CD14-positive monocyte (primary cell): Measurements from ENCODE around the gene AFF2. TPM values are rescaled to one million over a fixed set of nuclear protein-coding genes. Genes with fewer than 3 reads are reported as not detected.

Experiments
- DNase-seq, 3 donors: peaks; one replicate each; pipeline ENCODE4 v3.0.0-alpha.2; 2011 to 2022
- H2AFZ ChIP-seq: 2 replicates; pipeline ENCODE4 v1.6.0; 2012; ENCODE audit warnings: mild to moderate bottlenecking, low read depth, low read length, inconsistent platforms; ENCODE audit not compliant: insufficient read depth, poor library complexity, severe bottlenecking
- H3K27ac ChIP-seq, 2 donors: 1 replicate in 1 of 2; 2 replicates in 1 of 2; pipeline ENCODE4 v1.5.1; 2012 to 2013; ENCODE audit warnings: low read length in 2 of 2, control low read depth in 1 of 2, inconsistent platforms in 1 of 2, low read depth in 1 of 2, mild to moderate bottlenecking in 1 of 2
- H3K27me3 ChIP-seq, 2 donors: one replicate each; pipeline versions ENCODE4 v1.6.0 to v1.6.1; 2011 to 2013; ENCODE audit warnings: low read length in 2 of 2; ENCODE audit not compliant: control insufficient read depth in 2 of 2, insufficient read depth in 2 of 2
- H3K36me3 ChIP-seq, 2 donors: replicated peaks in 1 of 2; 1 replicate in 1 of 2; 2 replicates in 1 of 2; pipeline versions ENCODE4 v1.5.1 to v1.6.1; 2012 to 2013; ENCODE audit warnings: low read length in 2 of 2, control low read depth in 1 of 2, inconsistent platforms in 1 of 2, mild to moderate bottlenecking in 1 of 2; ENCODE audit not compliant: insufficient read depth in 2 of 2, control insufficient read depth in 1 of 2
- H3K4me1 ChIP-seq, 2 donors: 1 replicate in 1 of 2; 2 replicates in 1 of 2; pipeline versions ENCODE4 v1.5.1 to v1.6.1; 2012 to 2013; ENCODE audit warnings: low read length in 2 of 2, control low read depth in 1 of 2, inconsistent platforms in 1 of 2, mild to moderate bottlenecking in 1 of 2, moderate library complexity in 1 of 2; ENCODE audit not compliant: insufficient read depth in 2 of 2, control insufficient read depth in 1 of 2
- H3K4me2 ChIP-seq: replicated peaks from 2 replicates; pipeline ENCODE3; 2012; ENCODE audit warnings: low read length, moderate library complexity, mild to moderate bottlenecking; ENCODE audit not compliant: poor library complexity, severe bottlenecking; ENCODE audit errors: extremely low read depth
- H3K4me3 ChIP-seq, 3 experiments: fragments of 200-600 bp in 1 of 3; sonication (generic) in 1 of 3; replicated peaks in 1 of 3; 1 replicate in 2 of 3; 2 replicates in 1 of 3; pipeline ENCODE4 v1.5.1; 2011 to 2013; ENCODE audit warnings: low read length in 3 of 3, mild to moderate bottlenecking in 3 of 3, control low read depth in 2 of 3, low read depth in 2 of 3, inconsistent platforms in 1 of 3, moderate library complexity in 1 of 3
- H3K79me2 ChIP-seq: 2 replicates; pipeline ENCODE4 v1.6.0; 2012; ENCODE audit warnings: mild to moderate bottlenecking, control low read depth, inconsistent platforms, low read length, moderate library complexity; ENCODE audit not compliant: insufficient read depth
- H3K9ac ChIP-seq: 2 replicates; pipeline ENCODE4 v1.6.0; 2017; ENCODE audit warnings: low read length, mild to moderate bottlenecking; ENCODE audit not compliant: insufficient read depth, poor library complexity, severe bottlenecking
- H3K9me3 ChIP-seq, 2 donors: replicated peaks in 1 of 2; 1 replicate in 1 of 2; 2 replicates in 1 of 2; pipeline versions ENCODE4 v1.5.1 to v1.6.1; 2012 to 2013; ENCODE audit warnings: low read length in 2 of 2, control low read depth in 1 of 2; ENCODE audit not compliant: control insufficient read depth in 1 of 2, insufficient read depth in 1 of 2
- H4K20me1 ChIP-seq: 2 replicates; pipeline ENCODE4 v1.6.0; 2012; ENCODE audit warnings: mild to moderate bottlenecking, low read length, control low read depth, moderate library complexity; ENCODE audit not compliant: insufficient read depth
- H3K27ac Mint-ChIP-seq, 7 donors: one replicate each; pipeline ENCODE4 v1.8.0; 2020; ENCODE audit warnings: mild to moderate bottlenecking in 7 of 7, mixed read lengths in 7 of 7, moderate library complexity in 6 of 7, inconsistent platforms in 2 of 7
- H3K27me3 Mint-ChIP-seq, 3 donors: one replicate each; pipeline ENCODE4 v1.8.0; 2021 to 2022; ENCODE audit warnings: low read depth in 3 of 3, mild to moderate bottlenecking in 3 of 3, mixed read lengths in 3 of 3, moderate library complexity in 3 of 3, inconsistent platforms in 1 of 3
- H3K36me3 Mint-ChIP-seq, 2 donors: one replicate each; pipeline ENCODE4 v1.8.0; 2020; ENCODE audit warnings: mixed read lengths in 2 of 2, inconsistent platforms in 1 of 2, mild to moderate bottlenecking in 1 of 2
- H3K4me1 Mint-ChIP-seq: one replicate; pipeline ENCODE4 v1.8.0; 2020; ENCODE audit warnings: mild to moderate bottlenecking, mixed read lengths
- H3K4me3 Mint-ChIP-seq, 2 donors: one replicate each; pipeline ENCODE4 v1.8.0; 2020; ENCODE audit warnings: mild to moderate bottlenecking in 2 of 2, mixed read lengths in 2 of 2, moderate library complexity in 1 of 2
- H3K9me3 Mint-ChIP-seq, 7 donors: one replicate each; pipeline ENCODE4 v1.8.0; 2020 to 2022; ENCODE audit warnings: mixed read lengths in 7 of 7, mild to moderate bottlenecking in 6 of 7, moderate library complexity in 6 of 7, inconsistent platforms in 2 of 7
- CTCF ChIP-seq: fragments of 200-600 bp; IDR thresholded peaks from one replicate; pipeline ENCODE4 v1.8.0; 2022; ENCODE audit warnings: antibody characterized with exemption, mild to moderate bottlenecking
- WGBS: methylation state at CpG from one replicate; pipeline ENCODE4 v1.1.5; 2013; ENCODE audit warnings: missing lambda C conversion rate; ENCODE audit not compliant: insufficient coverage; 5-methylcytosine and 5-hydroxymethylcytosine counted together
- intact Hi-C, 2 donors: fragments of 100-400 bp; cut with micrococcal nuclease; formaldehyde crosslinking; loops; one replicate each; pipeline versions ENCODE4 v1.15.0 to v1.15.1; 2023
- polyA plus RNA-seq, 3 donors: library from polyadenylated mRNA; depleted of rRNA in 1 of 3; unstranded in 2 of 3; stranded (reverse) in 1 of 3; fragments of 300-500 nt in 2 of 3; fragments of >200 nt in 1 of 3; fragmentation: Illumina TruSeq in 2 of 3; gene quantifications; 1 replicate in 2 of 3; 2 replicates in 1 of 3; pipeline ENCODE4 v1.2.3, GENCODE V29; 2012 to 2021

AFF2 gene
- polyA plus RNA-seq, 3 donors: 0.07 to 1.1 (median 0.70) TPM

- Histone ChIP-seq H4K20me1 (no peaks in the 10 kb centered on the region), H3K36me3 (no peaks in the 10 kb centered on the region), H3K27ac (no peak overlapping the region), H2AFZ (no peak overlapping the region), H3K4me2 (no peak overlapping the region), H3K9ac (no peak overlapping the region), H3K79me2 (no peaks in the 10 kb centered on the region), H3K9me3 (no peaks in the 10 kb centered on the region), H3K27me3 (no peaks in the 10 kb centered on the region), H3K4me1 (no peaks in the 10 kb centered on the region), H3K4me3 (no peak overlapping the region)
- Mint-ChIP-seq H3K4me3 (no peak overlapping the region), H3K27ac (no peak overlapping the region), H3K27me3 (peaks cover 0 to 1% (median 0%) of the 10 kb centered on the region in 3 donors), H3K36me3 (no peaks in the 10 kb centered on the region), H3K4me1 (peaks cover 3% of the 10 kb centered on the region), H3K9me3 (peaks cover 0 to 1% (median 0%) of the 10 kb centered on the region in 7 donors)
- peak; percentile 81 for TF ChIP-seq CTCF
- intact Hi-C loops: no loop called here
- peak in 2 of 3 donors; percentile 12 to 25 for DNase-seq
- WGBS: no CpG with 5 or more reads among the region's 2 CpGs
Observed at GRCh38 chrX:148530464-148531077, 30.2 kb downstream of the AFF2 start.

- Histone ChIP-seq H3K9ac (no peak overlapping the region), H3K4me2 (no peak overlapping the region), H3K4me3 (no peak overlapping the region), H3K36me3 (no peaks in the 10 kb centered on the region), H3K9me3 (no peaks in the 10 kb centered on the region), H3K79me2 (no peaks in the 10 kb centered on the region), H2AFZ (no peak overlapping the region), H3K4me1 (no peaks in the 10 kb centered on the region), H3K27me3 (no peaks in the 10 kb centered on the region), H4K20me1 (no peaks in the 10 kb centered on the region), H3K27ac (no peak overlapping the region)
- Mint-ChIP-seq H3K4me1 (peaks cover 3% of the 10 kb centered on the region), H3K27ac (no peak overlapping the region), H3K9me3 (peaks cover 0 to 1% (median 0%) of the 10 kb centered on the region in 7 donors), H3K4me3 (no peak overlapping the region), H3K36me3 (no peaks in the 10 kb centered on the region), H3K27me3 (peaks cover 0 to 1% (median 0%) of the 10 kb centered on the region in 3 donors)
- no CpG with 5 or more reads among the region's 2 CpGs for WGBS
- intact Hi-C loops: no loop called here
- no peak for DNase-seq
- no peak for TF ChIP-seq CTCF
Observed at GRCh38 chrX:148534291-148534690, 33.9 kb downstream of the AFF2 start.
